ENCODE data around the gene LHB.

Gene LHB

GRCh38 chr19:49014123-49014869, 2.6 kb downstream of the LHB start:
- in situ Hi-C loops (cut with MboI; ENCODE audit: low sequenced_read_pairs), result no loop called here

GRCh38 chr19:49011194-49011593, 5.7 kb downstream of the LHB start:
- in situ Hi-C loops (cut with MboI; ENCODE audit: low sequenced_read_pairs), result no loop called here

- in situ Hi-C loops (cut with MboI; ENCODE audit: low sequenced_read_pairs), result no loop called here
Measured at GRCh38 chr19:49010453-49010852, 6.4 kb downstream of the LHB start.

GRCh38 chr19:49009828-49010227, 7.1 kb downstream of the LHB start:
- in situ Hi-C loops (cut with MboI; ENCODE audit: low sequenced_read_pairs), result no loop called here

- in situ Hi-C loops (cut with MboI; ENCODE audit: low sequenced_read_pairs), result no loop called here
Measured at GRCh38 chr19:49006905-49007304, 10.0 kb downstream of the LHB start.

- in situ Hi-C loops (cut with MboI; ENCODE audit: low sequenced_read_pairs), result no loop called here
Measured at GRCh38 chr19:49004964-49005614, 11.8 kb downstream of the LHB start.

- in situ Hi-C loops (cut with MboI; ENCODE audit: low sequenced_read_pairs), result no loop called here
Measured at GRCh38 chr19:49004133-49004532, 12.8 kb downstream of the LHB start.

- in situ Hi-C loops (cut with MboI; ENCODE audit: low sequenced_read_pairs), result no loop called here
Measured at GRCh38 chr19:48999481-49000325, 17.2 kb downstream of the LHB start.

- in situ Hi-C loops (cut with MboI; ENCODE audit: low sequenced_read_pairs), result no loop called here
Measured at GRCh38 chr19:48997972-48998371, 18.9 kb downstream of the LHB start.

GRCh38 chr19:48994035-48994386, 22.9 kb downstream of the LHB start:
- in situ Hi-C loops (cut with MboI; ENCODE audit: low sequenced_read_pairs), result no loop called here

GRCh38 chr19:48993175-48994034, 23.5 kb downstream of the LHB start, which contains the start of the genes GYS1 and RUVBL2:
GYS1 (minus strand) TSS chr19:48993309; CDS start chr19:48993112, 197 bp downstream.
RUVBL2 (plus strand) TSS chr19:48993887; CDS start chr19:48993912, 25 bp downstream.
- in situ Hi-C loops (cut with MboI; ENCODE audit: low sequenced_read_pairs), result no loop called here

- in situ Hi-C loops (cut with MboI; ENCODE audit: low sequenced_read_pairs), result no loop called here
Measured at GRCh38 chr19:48992581-48993174, 24.2 kb downstream of the LHB start.

GRCh38 chr19:48991873-48992580, 24.9 kb downstream of the LHB start:
- in situ Hi-C loops (cut with MboI; ENCODE audit: low sequenced_read_pairs), result no loop called here

- in situ Hi-C loops (cut with MboI; ENCODE audit: low sequenced_read_pairs), result no loop called here
Measured at GRCh38 chr19:48991011-48991609, 25.8 kb downstream of the LHB start.

GRCh38 chr19:48990400-48990799, 26.5 kb downstream of the LHB start:
- in situ Hi-C loops (cut with MboI; ENCODE audit: low sequenced_read_pairs), result no loop called here

GRCh38 chr19:48989701-48990291, 27.1 kb downstream of the LHB start:
- in situ Hi-C loops (cut with MboI; ENCODE audit: low sequenced_read_pairs), result no loop called here

- in situ Hi-C loops (cut with MboI; ENCODE audit: low sequenced_read_pairs), result no loop called here
Measured at GRCh38 chr19:48988860-48989259, 28.0 kb downstream of the LHB start.

GRCh38 chr19:48988286-48988685, 28.6 kb downstream of the LHB start:
- in situ Hi-C loops (cut with MboI; ENCODE audit: low sequenced_read_pairs), result no loop called here

- in situ Hi-C loops (cut with MboI; ENCODE audit: low sequenced_read_pairs), result no loop called here
Measured at GRCh38 chr19:48987323-48987722, 29.6 kb downstream of the LHB start.

Measured in hTERT RPE-1 (cell line).